Lung (tissue), 13 donors: Measurements from ENCODE around the gene SIGLEC6. TPM values are rescaled to one million over a fixed set of nuclear protein-coding genes. Genes with fewer than 3 reads are reported as not detected.

ENCODE experiments used
- ATAC-seq: fragments of 200-7000 bp; cut with Tn5 transposase; one replicate; pipeline ENCODE4 v1.9.1; 2020; ENCODE audit warnings: moderate number of reproducible peaks; ENCODE audit not compliant: insufficient read depth, low FRiP score
- DNase-seq, 3 donors: peaks; one replicate each; pipeline ENCODE4 v3.0.0-alpha.2; 2013 to 2017
- H3K27ac ChIP-seq, 2 donors: one replicate each; pipeline ENCODE4 v1.5.1; 2013; ENCODE audit warnings: mild to moderate bottlenecking in 2 of 2, moderate library complexity in 2 of 2, control low read depth in 1 of 2, inconsistent platforms in 1 of 2, low read depth in 1 of 2, low read length in 1 of 2
- H3K27me3 ChIP-seq, 3 donors: one replicate each; pipeline ENCODE4 v1.5.1; 2013; ENCODE audit warnings: low read length in 2 of 3; ENCODE audit not compliant: control insufficient read depth in 3 of 3, insufficient read depth in 3 of 3
- H3K36me3 ChIP-seq, 4 donors: one replicate each; pipeline ENCODE4 v1.5.1; 2013; ENCODE audit warnings: low read length in 4 of 4, mild to moderate bottlenecking in 1 of 4, moderate library complexity in 1 of 4; ENCODE audit not compliant: control insufficient read depth in 4 of 4, insufficient read depth in 4 of 4
- H3K4me1 ChIP-seq, 5 donors: one replicate each; pipeline ENCODE4 v1.5.1; 2013; ENCODE audit warnings: low read length in 5 of 5, mild to moderate bottlenecking in 2 of 5, moderate library complexity in 1 of 5; ENCODE audit not compliant: control insufficient read depth in 5 of 5, insufficient read depth in 5 of 5
- H3K4me3 ChIP-seq: one replicate; pipeline ENCODE4 v1.5.1; 2013; ENCODE audit warnings: mild to moderate bottlenecking, control low read depth, moderate library complexity
- H3K9ac ChIP-seq, 2 donors: one replicate each; pipeline ENCODE4 v1.5.1; 2013; ENCODE audit warnings: low read length in 2 of 2, control low read depth in 1 of 2; ENCODE audit not compliant: insufficient read depth in 1 of 2
- H3K9me3 ChIP-seq, 4 donors: one replicate each; pipeline ENCODE4 v1.5.1; 2013; ENCODE audit warnings: low read length in 3 of 4, mild to moderate bottlenecking in 1 of 4, moderate library complexity in 1 of 4; ENCODE audit not compliant: control insufficient read depth in 4 of 4, insufficient read depth in 3 of 4
- CTCF ChIP-seq: IDR thresholded peaks from 2 replicates; pipeline ENCODE4 v1.5.1; 2012; ENCODE audit warnings: mild to moderate bottlenecking; ENCODE audit errors: control extremely low read depth, extremely low read depth
- WGBS, 2 donors: extraction: QIAGEN DNeasy Blood & Tissue Kit; methylation state at CpG; one replicate each; pipeline ENCODE4 v1.1.7; 2013; 5-methylcytosine and 5-hydroxymethylcytosine counted together
- polyA plus RNA-seq, 2 donors: library from polyadenylated mRNA; stranded (reverse); fragments of 200-250 nt; gene quantifications; one replicate each; pipeline ENCODE4 v1.2.1, GENCODE V29; 2013
- small RNA-seq: library from RNA; depleted of rRNA; stranded (forward); fragments of <200 nt; gene quantifications from one replicate; pipeline ENCODE3, GENCODE V24; 2014; ENCODE audit warnings: low replicate concordance
- total RNA-seq, 2 donors: library from RNA; depleted of rRNA in 1 of 2; stranded (reverse); fragments of >200 nt in 1 of 2; gene quantifications; one replicate each; pipeline ENCODE4 v1.2.1, GENCODE V29; 2014 to 2021
- donor health status: control.
- donor health status: control.
- donor health status: Bipolar disorder and iron deficiency.
- donor health status: healthy.
- donor health status: DM: yes; HTN: yes; CAD: no.

SIGLEC6 gene
- total and polyA plus RNA-seq, 4 donors: 0.23 to 5.3 (median 0.45) TPM

GRCh38 chr19:51467864-51468544 lies 63.5 kb downstream of the SIGLEC6 start:
- no peaks in the 10 kb centered on the region for H3K4me1 ChIP-seq
- no peaks in the 10 kb centered on the region for H3K9me3 ChIP-seq
- DNase-seq (no peak), ATAC-seq (no peak)
- no peak overlapping the region for H3K4me3 ChIP-seq
- no peak overlapping the region for H3K9ac ChIP-seq
- H3K36me3 ChIP-seq: no peaks in the 10 kb centered on the region
- 31 to 55% methylated on average over 4 of the region's 4 CpGs for WGBS, 2 donors
- TF ChIP-seq CTCF: no peak
- H3K27me3 ChIP-seq: peaks cover 0 to 7% (median 0%) of the 10 kb centered on the region in 3 donors
- no peak overlapping the region for H3K27ac ChIP-seq

Small RNA genes lying within 50 kb of the gene (small RNA-seq; reads per million reads assigned to genes)
- not detected for gene AC020914.3

Other genes starting within 250 kb of the SIGLEC6 start
- gene IGLON5, start 220.0 kb downstream of the SIGLEC6 start, total RNA-seq: under 1 TPM; 0.09 to 0.43 TPM
- gene IGLON5, start 220.0 kb downstream of the SIGLEC6 start, polyA plus RNA-seq: under 1 TPM in 1 of 2 donors, not detected in 1; 0.18 TPM
- gene VSIG10L, start 189.5 kb downstream of the SIGLEC6 start, total RNA-seq: 1 to 10 TPM in 1 of 2 donors, under 1 TPM in 1; 0.57 to 3.1 TPM
- 1 to 10 TPM; 1.8 to 3.7 TPM for gene VSIG10L, start 189.5 kb downstream of the SIGLEC6 start, polyA plus RNA-seq
- 100 to 1,000 TPM in 1 of 2 donors, 10 to 100 TPM in 1; 36.8 to 101 TPM for gene ETFB, start 165.3 kb downstream of the SIGLEC6 start, total RNA-seq
- gene ETFB, start 165.3 kb downstream of the SIGLEC6 start, polyA plus RNA-seq: 100 to 1,000 TPM; 104 to 118 TPM
- under 1 TPM in 1 of 2 donors, not detected in 1; 0.92 TPM for gene CLDND2, start 162.7 kb downstream of the SIGLEC6 start, total RNA-seq
- under 1 TPM; 0.45 to 0.66 TPM for gene CLDND2, start 162.7 kb downstream of the SIGLEC6 start, polyA plus RNA-seq
- 10 to 100 TPM; 12.7 to 16.9 TPM for gene NKG7, start 159.0 kb downstream of the SIGLEC6 start, total RNA-seq
- gene NKG7, start 159.0 kb downstream of the SIGLEC6 start, polyA plus RNA-seq: 100 to 1,000 TPM in 1 of 2 donors, 10 to 100 TPM in 1; 12.7 to 328 TPM
- gene LIM2, start 143.7 kb downstream of the SIGLEC6 start, total RNA-seq: not detected
- not detected for gene LIM2, start 143.7 kb downstream of the SIGLEC6 start, polyA plus RNA-seq
- under 1 TPM in 1 of 2 donors, not detected in 1; 0.64 TPM for gene C19orf84, start 141.1 kb downstream of the SIGLEC6 start, total RNA-seq
- gene C19orf84, start 141.1 kb downstream of the SIGLEC6 start, polyA plus RNA-seq: under 1 TPM; 0.08 to 0.31 TPM
- gene SIGLEC10, start 114.0 kb downstream of the SIGLEC6 start, total RNA-seq: 10 to 100 TPM in 1 of 2 donors, 1 to 10 TPM in 1; 6.8 to 53.1 TPM
- gene SIGLEC10, start 114.0 kb downstream of the SIGLEC6 start, polyA plus RNA-seq: 100 to 1,000 TPM in 1 of 2 donors, 1 to 10 TPM in 1; 3.4 to 248 TPM
- gene SIGLEC8, start 73.2 kb downstream of the SIGLEC6 start, total RNA-seq: under 1 TPM; 0.34 to 0.77 TPM
- under 1 TPM; 0.22 to 0.28 TPM for gene SIGLEC8, start 73.2 kb downstream of the SIGLEC6 start, polyA plus RNA-seq
- not detected for gene CEACAM18, start 53.1 kb downstream of the SIGLEC6 start, total RNA-seq
- gene CEACAM18, start 53.1 kb downstream of the SIGLEC6 start, polyA plus RNA-seq: not detected
- 1 to 10 TPM in 1 of 2 donors, under 1 TPM in 1; 0.28 to 3.5 TPM for gene SIGLEC12, start 29.9 kb downstream of the SIGLEC6 start, total RNA-seq
- 1 to 10 TPM in 1 of 2 donors, under 1 TPM in 1; 0.12 to 5.1 TPM for gene SIGLEC12, start 29.9 kb downstream of the SIGLEC6 start, polyA plus RNA-seq
- 10 to 100 TPM in 1 of 2 donors, 1 to 10 TPM in 1; 8.4 to 11.4 TPM for gene ZNF175, start 39.6 kb upstream of the SIGLEC6 start, total RNA-seq
- gene ZNF175, start 39.6 kb upstream of the SIGLEC6 start, polyA plus RNA-seq: 1 to 10 TPM; 2.5 to 3.3 TPM
- gene SIGLEC5, start 98.7 kb upstream of the SIGLEC6 start, total RNA-seq: 1 to 10 TPM; 1.6 to 2.2 TPM
- gene SIGLEC5, start 98.7 kb upstream of the SIGLEC6 start, polyA plus RNA-seq: not detected
- gene SIGLEC14, start 115.2 kb upstream of the SIGLEC6 start, total RNA-seq: 10 to 100 TPM in 1 of 2 donors, 1 to 10 TPM in 1; 2.7 to 46.4 TPM
- gene SIGLEC14, start 115.2 kb upstream of the SIGLEC6 start, polyA plus RNA-seq: 100 to 1,000 TPM in 1 of 2 donors, 1 to 10 TPM in 1; 2.9 to 101 TPM
- 10 to 100 TPM in 1 of 2 donors, 1 to 10 TPM in 1; 7.0 to 19.7 TPM for gene SPACA6, start 161.7 kb upstream of the SIGLEC6 start, total RNA-seq
- gene SPACA6, start 161.7 kb upstream of the SIGLEC6 start, polyA plus RNA-seq: 10 to 100 TPM in 1 of 2 donors, 1 to 10 TPM in 1; 9.8 to 20.7 TPM
- 1 to 10 TPM in 1 of 2 donors, under 1 TPM in 1; 0.64 to 1.8 TPM for gene HAS1, start 192.3 kb upstream of the SIGLEC6 start, total RNA-seq
- 1 to 10 TPM in 1 of 2 donors, under 1 TPM in 1; 0.52 to 7.2 TPM for gene HAS1, start 192.3 kb upstream of the SIGLEC6 start, polyA plus RNA-seq
- 10 to 100 TPM; 21.4 to 76.1 TPM for gene FPR1, start 220.2 kb upstream of the SIGLEC6 start, total RNA-seq
- gene FPR1, start 220.2 kb upstream of the SIGLEC6 start, polyA plus RNA-seq: 100 to 1,000 TPM in 1 of 2 donors, 1 to 10 TPM in 1; 2.8 to 558 TPM
- gene FPR2, start 229.5 kb upstream of the SIGLEC6 start, total RNA-seq: 10 to 100 TPM in 1 of 2 donors, 1 to 10 TPM in 1; 7.3 to 50.4 TPM
- 100 to 1,000 TPM in 1 of 2 donors, under 1 TPM in 1; 0.79 to 234 TPM for gene FPR2, start 229.5 kb upstream of the SIGLEC6 start, polyA plus RNA-seq